Coronary artery (tissue), 2 donors: ENCODE data around the gene CHKB.

ENCODE experiments used
- DNase-seq: peaks from one replicate; pipeline ENCODE4 v3.0.0-alpha.2; 2017; ENCODE audit warnings: low spot score
- H3K27ac ChIP-seq, 2 donors: fragments of 200-600 bp; sonication (generic); one replicate each; pipeline ENCODE4 v1.5.1; 2016 to 2019
- H3K4me3 ChIP-seq: fragments of 200-600 bp; sonication (generic); 2 replicates; pipeline ENCODE4 v1.5.1; 2016; ENCODE audit warnings: mild to moderate bottlenecking, moderate library complexity
- CTCF ChIP-seq: fragments of 200-600 bp; sonication (generic); IDR thresholded peaks from one replicate; pipeline ENCODE4 v1.5.1; 2019; ENCODE audit warnings: antibody characterized with exemption

CHKB gene

GRCh38 chr22:50531546-50531961 is 51.1 kb downstream of the CHKB start:
- peak; percentile 83 for DNase-seq
- no peak for TF ChIP-seq CTCF
- peak overlapping the region; percentile 66 to 98 for H3K27ac ChIP-seq
- peak overlapping the region; percentile 83 for H3K4me3 ChIP-seq

DNA sequence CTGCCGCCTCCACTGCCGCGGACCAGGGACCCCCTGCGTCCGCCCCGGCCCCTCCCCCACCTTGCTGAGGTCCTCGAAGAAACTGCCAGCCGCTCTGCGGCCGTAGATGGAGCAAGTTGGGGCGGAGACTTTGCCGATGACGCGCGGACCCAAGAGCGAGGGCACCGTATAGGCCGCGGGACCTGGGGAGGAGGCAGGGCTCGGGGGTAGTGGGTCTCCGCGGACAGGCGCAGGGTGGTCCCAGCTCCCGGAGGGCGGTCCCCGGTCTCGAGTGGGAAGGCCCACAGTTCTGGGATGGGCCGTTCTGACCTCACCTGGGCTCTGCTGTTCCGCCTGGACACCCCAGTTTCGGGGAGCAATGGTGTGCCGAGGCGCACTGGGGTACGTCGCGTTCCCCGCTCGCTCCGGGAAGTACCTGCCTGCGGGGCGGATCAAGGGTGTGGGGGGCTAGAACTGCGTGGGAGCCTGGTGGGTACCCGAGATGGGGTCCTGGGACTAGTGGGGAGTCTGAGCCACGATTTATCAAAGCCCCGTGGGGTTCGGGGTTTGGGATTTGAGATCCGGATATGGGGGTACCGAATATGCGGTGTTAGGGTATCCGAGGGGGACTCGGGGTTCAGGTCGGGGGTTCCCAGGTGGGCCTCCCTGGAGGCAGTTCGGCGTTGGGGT is 51.6 kb downstream of the CHKB start:
- DNase-seq, result no peak
- Histone ChIP-seq H3K4me3 (peak overlapping the region; percentile 83), H3K27ac (peak overlapping the region; percentile 66 to 98)
- no peak for TF ChIP-seq CTCF

- Histone ChIP-seq H3K27ac (peak overlapping the region; percentile 66 to 98), H3K4me3 (peak overlapping the region; percentile 83)
- TF ChIP-seq CTCF, result no peak
- DNase-seq, result peak; percentile 90
Observed at GRCh38 chr22:50530580-50530876, 52.1 kb downstream of the CHKB start.

- Histone ChIP-seq H3K4me3 (peak within 1 kb of the TSS; percentile 83), H3K27ac (peak within 1 kb of the TSS; percentile 66 to 98)
- DNase-seq, result peak; percentile 87
- no peak for TF ChIP-seq CTCF
Observed at GRCh38 chr22:50529897-50530579, 52.6 kb downstream of the CHKB start, which contains the start of gene TYMP. TYMP (minus strand) TSS chr22:50530012; CDS start chr22:50529709, 303 bp downstream.

GRCh38 chr22:50529416-50529896 is 53.2 kb downstream of the CHKB start:
- Histone ChIP-seq H3K27ac (peak overlapping the region; percentile 66 to 98), H3K4me3 (peak overlapping the region; percentile 83)
- peak; percentile 81 for DNase-seq
- TF ChIP-seq CTCF, result no peak
